ENCODE data around the gene SLC2A4RG. TPM values are rescaled to one million over a fixed set of nuclear protein-coding genes. Genes with fewer than 3 reads are reported as not detected.

SLC2A4RG gene
- total RNA-seq, 1 experiment from 2014 or later = 121 TPM

DNA sequence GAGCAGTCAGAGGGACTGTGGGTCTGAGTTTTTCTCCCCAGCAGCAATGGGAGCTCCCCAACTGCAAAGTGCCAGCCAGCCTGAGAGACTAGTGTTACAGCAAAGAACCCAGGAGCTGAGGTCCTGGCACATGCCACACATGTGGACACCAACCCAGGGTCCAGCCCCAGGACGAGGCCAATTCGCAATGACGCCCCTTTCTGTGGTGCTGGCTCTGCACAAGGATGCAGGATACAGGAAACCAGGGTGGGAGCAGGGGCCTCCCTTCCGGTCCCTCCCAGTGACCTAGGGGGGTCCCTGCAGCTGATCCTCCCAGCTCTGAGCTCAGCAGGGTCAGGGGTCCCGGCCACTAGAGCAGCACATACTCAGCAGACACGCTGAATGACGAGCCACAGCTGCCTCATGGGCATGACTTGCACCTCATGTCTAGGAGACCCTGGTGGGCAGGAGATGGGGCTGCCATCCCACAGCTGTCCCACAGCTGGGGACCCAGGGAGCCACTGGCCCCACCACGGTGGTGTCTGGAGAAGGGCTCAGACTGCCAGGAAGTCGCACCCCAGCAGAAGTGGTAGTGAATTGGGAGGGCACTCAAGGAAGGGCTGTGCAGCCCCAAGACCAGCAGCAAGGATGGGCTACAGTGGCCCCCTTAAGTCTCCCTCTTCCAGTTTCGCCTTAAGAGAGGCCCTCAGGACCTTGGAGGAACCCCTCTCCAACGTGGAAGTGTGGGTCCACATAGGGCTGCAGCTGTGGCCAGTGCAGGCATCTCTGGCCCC, 35.4 kb upstream of the SLC2A4RG start:
- H3K4me3 ChIP-seq (replicated peaks in 1 of 2; ENCODE audit: low read depth in 1 of 2, low read length in 2 of 2) = no peak overlapping the region
- peaks cover 7 to 28% of the 10 kb centered on the region in 2 experiments; a peak in 3 of 4 replicates for H3K36me3 ChIP-seq (ENCODE audit: control insufficient read depth in 1 of 2, insufficient read depth in 2 of 2, low read length in 2 of 2)
- no peaks in the 10 kb centered on the region for H3K9me3 ChIP-seq (ENCODE audit: control insufficient read depth in 1 of 2, insufficient read depth in 1 of 2, low read depth in 1 of 2, low read length in 2 of 2)
- intact Hi-C loops (cut with micrococcal nuclease) = loop anchor here (10.0 kb wide), 1 partner anchor 351 kb away; no protein-coding TSS in a partner anchor
- ChIA-PET RAD21 (ENCODE audit: low non-redundant PET in 1 of 2, low total read pairs in 2 of 2, uncharacterized antibody in 2 of 2, unreplicated experiment in 2 of 2) (no interaction called here), POLR2A (no interaction called here), CTCF (no interaction called here)
- H3K4me1 ChIP-seq (ENCODE audit: control insufficient read depth in 1 of 2, insufficient read depth in 2 of 2, low read length in 2 of 2) = peaks cover 18 to 56% of the 10 kb centered on the region in 2 experiments
- H3K9me2 ChIP-seq (ENCODE audit: insufficient read depth) = no peaks in the 10 kb centered on the region
- H3K9ac ChIP-seq (ENCODE audit: low read length) = no peak overlapping the region
- H3K4me2 ChIP-seq (ENCODE audit: low read length) = no peak overlapping the region
- DNase-seq (ENCODE audit: low read depth, low spot score) (no peak), ATAC-seq (no peak)
- no peaks in the 10 kb centered on the region for H3K27me3 ChIP-seq (ENCODE audit: insufficient read depth, low read length)
- TF ChIP-seq JUND (IDR thresholded peaks at IDR 0.05) = no peak
- no peak for TF ChIP-seq FOSL1 (IDR thresholded peaks at IDR 0.05; ENCODE audit: low read depth)
- TF ChIP-seq SP1 (IDR thresholded peaks at IDR 0.05; ENCODE audit: low read depth) = no peak
- no peak for TF ChIP-seq ELF1 (IDR thresholded peaks at IDR 0.05; ENCODE audit: borderline replicate concordance, low read depth)
- TF ChIP-seq SIN3A (IDR thresholded peaks at IDR 0.05; ENCODE audit: low read depth) = no peak
- TF ChIP-seq, protein P1, sequence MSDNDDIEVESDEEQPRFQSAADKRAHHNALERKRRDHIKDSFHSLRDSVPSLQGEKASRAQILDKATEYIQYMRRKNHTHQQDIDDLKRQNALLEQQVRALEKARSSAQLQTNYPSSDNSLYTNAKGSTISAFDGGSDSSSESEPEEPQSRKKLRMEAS (IDR thresholded peaks at IDR 0.05) = no peak
- no peak for TF ChIP-seq SRF (IDR thresholded peaks at IDR 0.05; ENCODE audit: low read depth)
- TF ChIP-seq YY1 (IDR thresholded peaks at IDR 0.05; ENCODE audit: extremely low read depth, insufficient replicate concordance, low read depth, low read length) = no peak
- H3K79me2 ChIP-seq (ENCODE audit: insufficient read depth, low read length) = peaks cover 41% of the 10 kb centered on the region
- no peak overlapping the region; the same call in 1 of the 2 replicates for H3K27ac ChIP-seq (ENCODE audit: low read depth, low read length)
- no peak overlapping the region for H2AFZ ChIP-seq (ENCODE audit: low read depth, low read length, poor library complexity, severe bottlenecking)
- BruUV-seq (replicated peaks) = no TSS peak
- H4K20me1 ChIP-seq (ENCODE audit: insufficient read depth) = no peaks in the 10 kb centered on the region

GRCh38 chr20:63704749-63705117, 34.8 kb upstream of the SLC2A4RG start:
- H4K20me1 ChIP-seq (ENCODE audit: insufficient read depth) = no peaks in the 10 kb centered on the region
- no peak overlapping the region for H2AFZ ChIP-seq (ENCODE audit: low read depth, low read length, poor library complexity, severe bottlenecking)
- ChIA-PET CTCF (no interaction called here), POLR2A (no interaction called here), RAD21 (ENCODE audit: low non-redundant PET in 1 of 2, low total read pairs in 2 of 2, uncharacterized antibody in 2 of 2, unreplicated experiment in 2 of 2) (no interaction called here)
- intact Hi-C loops (cut with micrococcal nuclease) = loop anchor here (10.0 kb wide), 1 partner anchor 350 kb away; no protein-coding TSS in a partner anchor
- H3K9me2 ChIP-seq (ENCODE audit: insufficient read depth) = no peaks in the 10 kb centered on the region
- H3K79me2 ChIP-seq (ENCODE audit: insufficient read depth, low read length) = peaks cover 47% of the 10 kb centered on the region
- ATAC-seq (no peak), DNase-seq (ENCODE audit: low read depth, low spot score) (no peak)
- no peak overlapping the region for H3K27ac ChIP-seq (ENCODE audit: low read depth, low read length)
- peaks cover 14 to 53% of the 10 kb centered on the region in 2 experiments for H3K4me1 ChIP-seq (ENCODE audit: control insufficient read depth in 1 of 2, insufficient read depth in 2 of 2, low read length in 2 of 2)
- H3K9ac ChIP-seq (ENCODE audit: low read length) = no peak overlapping the region
- H3K4me2 ChIP-seq (ENCODE audit: low read length) = no peak overlapping the region
- BruUV-seq (replicated peaks) = no TSS peak
- no peaks in the 10 kb centered on the region for H3K27me3 ChIP-seq (ENCODE audit: insufficient read depth, low read length)
- no peaks in the 10 kb centered on the region for H3K9me3 ChIP-seq (ENCODE audit: control insufficient read depth in 1 of 2, insufficient read depth in 1 of 2, low read depth in 1 of 2, low read length in 2 of 2)
- H3K4me3 ChIP-seq (replicated peaks in 1 of 2; ENCODE audit: low read depth in 1 of 2, low read length in 2 of 2) = no peak overlapping the region
- H3K36me3 ChIP-seq (ENCODE audit: control insufficient read depth in 1 of 2, insufficient read depth in 2 of 2, low read length in 2 of 2) = peaks cover 7 to 28% of the 10 kb centered on the region in 2 experiments; a peak in 3 of 4 replicates
- no peak for TF ChIP-seq ELF1 (IDR thresholded peaks at IDR 0.05; ENCODE audit: borderline replicate concordance, low read depth)
- no peak for TF ChIP-seq EZH2phosphoT487 (IDR thresholded peaks at IDR 0.05; ENCODE audit: borderline replicate concordance)
- TF ChIP-seq CBX3 (IDR thresholded peaks at IDR 0.05; ENCODE audit: low read depth) = no peak
- TF ChIP-seq YY1 (IDR thresholded peaks at IDR 0.05; ENCODE audit: extremely low read depth, insufficient replicate concordance, low read depth, low read length) = no peak
- TF ChIP-seq POLR2AphosphoS5 (IDR thresholded peaks at IDR 0.05; ENCODE audit: low read depth, low read length) = no peak
- TF ChIP-seq, protein P1 (IDR thresholded peaks at IDR 0.05) = no peak
- TF ChIP-seq JUND (IDR thresholded peaks at IDR 0.05) = no peak
- no peak for TF ChIP-seq ZBTB33 (IDR thresholded peaks at IDR 0.05; ENCODE audit: extremely low read depth, insufficient replicate concordance, low read length)
- TF ChIP-seq, protein P2, sequence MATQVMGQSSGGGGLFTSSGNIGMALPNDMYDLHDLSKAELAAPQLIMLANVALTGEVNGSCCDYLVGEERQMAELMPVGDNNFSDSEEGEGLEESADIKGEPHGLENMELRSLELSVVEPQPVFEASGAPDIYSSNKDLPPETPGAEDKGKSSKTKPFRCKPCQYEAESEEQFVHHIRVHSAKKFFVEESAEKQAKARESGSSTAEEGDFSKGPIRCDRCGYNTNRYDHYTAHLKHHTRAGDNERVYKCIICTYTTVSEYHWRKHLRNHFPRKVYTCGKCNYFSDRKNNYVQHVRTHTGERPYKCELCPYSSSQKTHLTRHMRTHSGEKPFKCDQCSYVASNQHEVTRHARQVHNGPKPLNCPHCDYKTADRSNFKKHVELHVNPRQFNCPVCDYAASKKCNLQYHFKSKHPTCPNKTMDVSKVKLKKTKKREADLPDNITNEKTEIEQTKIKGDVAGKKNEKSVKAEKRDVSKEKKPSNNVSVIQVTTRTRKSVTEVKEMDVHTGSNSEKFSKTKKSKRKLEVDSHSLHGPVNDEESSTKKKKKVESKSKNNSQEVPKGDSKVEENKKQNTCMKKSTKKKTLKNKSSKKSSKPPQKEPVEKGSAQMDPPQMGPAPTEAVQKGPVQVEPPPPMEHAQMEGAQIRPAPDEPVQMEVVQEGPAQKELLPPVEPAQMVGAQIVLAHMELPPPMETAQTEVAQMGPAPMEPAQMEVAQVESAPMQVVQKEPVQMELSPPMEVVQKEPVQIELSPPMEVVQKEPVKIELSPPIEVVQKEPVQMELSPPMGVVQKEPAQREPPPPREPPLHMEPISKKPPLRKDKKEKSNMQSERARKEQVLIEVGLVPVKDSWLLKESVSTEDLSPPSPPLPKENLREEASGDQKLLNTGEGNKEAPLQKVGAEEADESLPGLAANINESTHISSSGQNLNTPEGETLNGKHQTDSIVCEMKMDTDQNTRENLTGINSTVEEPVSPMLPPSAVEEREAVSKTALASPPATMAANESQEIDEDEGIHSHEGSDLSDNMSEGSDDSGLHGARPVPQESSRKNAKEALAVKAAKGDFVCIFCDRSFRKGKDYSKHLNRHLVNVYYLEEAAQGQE (IDR thresholded peaks at IDR 0.05; ENCODE audit: low read depth) = no peak

All from HCT116 (cell line).